NCI-H446 treated with DMSO at 0.1 percent for 48 hours (cell line): ENCODE data around the gene NDUFB3.
"Not testable (repeated sequence)": the region's sequence is repeated elsewhere in the genome, so short reads cannot be mapped to it uniquely, and the experiment has no call there.

Experiments used
- DNase-seq: peaks from one replicate; lab custom pipeline; 2025; lab: John Stamatoyannopoulos, UW

NDUFB3 gene

DNA sequence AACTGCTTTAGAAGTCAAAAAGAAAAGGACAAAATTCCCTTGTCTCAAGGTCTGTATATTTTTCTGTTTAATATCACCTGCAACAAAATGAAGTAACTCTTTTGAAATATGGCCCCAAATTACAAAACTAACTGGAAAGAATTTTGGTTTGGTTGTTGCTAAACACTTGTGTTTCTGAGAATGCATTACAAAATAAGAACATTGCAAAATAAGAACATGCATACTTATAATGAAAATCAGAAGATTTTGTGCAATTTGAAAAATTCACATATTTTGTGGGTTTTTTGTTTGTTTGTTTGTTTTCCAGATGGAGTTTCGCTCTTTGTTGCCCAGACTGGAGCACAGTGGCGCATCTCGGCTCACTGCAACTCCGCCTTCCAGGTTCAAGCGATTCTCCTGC is 21.8 kb downstream of the NDUFB3 start:
- DNase-seq = no peak

DNA sequence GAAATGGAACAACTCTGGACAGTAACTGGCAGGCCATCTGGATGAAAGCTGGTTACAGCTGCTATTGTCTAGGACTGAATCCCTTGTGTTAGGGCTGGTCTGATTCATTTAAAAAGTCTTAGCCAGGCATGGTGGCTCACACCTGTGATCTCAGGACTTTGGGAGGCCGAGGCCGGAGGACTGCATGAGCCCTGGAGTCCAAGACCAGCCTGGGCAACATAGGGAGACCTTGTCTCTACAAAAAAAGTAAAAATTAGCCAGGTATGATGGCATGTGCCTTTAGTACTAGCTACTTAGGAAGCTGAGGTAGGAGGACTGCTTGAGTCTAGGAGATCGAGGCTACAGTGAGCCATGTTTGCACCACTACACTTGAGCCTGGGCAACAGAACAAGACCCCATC is 28.7 kb downstream of the NDUFB3 start:
- DNase-seq = no peak

DNA sequence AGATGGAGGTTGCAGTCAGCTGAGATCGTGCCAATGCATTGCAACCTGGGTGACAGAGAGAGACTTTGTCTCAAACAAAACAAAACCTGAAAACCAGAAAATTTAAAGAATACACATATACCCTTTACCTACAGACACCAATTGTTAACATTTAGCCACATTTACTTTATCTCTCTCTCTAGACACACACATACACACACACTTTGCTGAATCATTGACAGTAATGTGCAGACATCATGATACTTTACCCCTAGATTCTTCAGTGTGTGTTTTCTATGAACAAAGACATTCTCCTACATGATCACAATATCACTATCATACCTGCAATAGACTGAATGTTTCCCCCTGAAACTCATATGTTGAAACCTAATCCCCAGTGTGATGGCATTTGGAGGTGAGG is 34.0 kb downstream of the NDUFB3 start:
- DNase-seq = no peak

DNA sequence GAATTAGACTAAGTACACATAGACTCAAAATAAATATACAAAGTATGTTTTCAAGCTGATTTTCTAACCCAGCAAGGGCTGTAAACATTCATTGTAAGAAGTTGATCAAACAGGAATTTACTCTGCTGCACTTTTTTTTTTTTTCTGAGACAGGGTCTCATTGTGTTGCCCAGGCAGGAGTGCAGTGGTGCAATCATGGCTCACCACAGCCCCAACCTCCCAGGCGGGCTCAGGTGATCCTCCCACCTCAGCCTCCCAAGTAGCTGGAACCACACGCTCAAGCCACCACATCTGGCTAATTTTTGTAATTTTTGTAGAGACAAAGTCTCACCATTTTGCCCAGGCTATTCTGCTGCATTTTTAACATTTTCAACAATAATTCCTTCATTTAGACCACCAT is 35.8 kb downstream of the NDUFB3 start:
- DNase-seq = no peak

DNA sequence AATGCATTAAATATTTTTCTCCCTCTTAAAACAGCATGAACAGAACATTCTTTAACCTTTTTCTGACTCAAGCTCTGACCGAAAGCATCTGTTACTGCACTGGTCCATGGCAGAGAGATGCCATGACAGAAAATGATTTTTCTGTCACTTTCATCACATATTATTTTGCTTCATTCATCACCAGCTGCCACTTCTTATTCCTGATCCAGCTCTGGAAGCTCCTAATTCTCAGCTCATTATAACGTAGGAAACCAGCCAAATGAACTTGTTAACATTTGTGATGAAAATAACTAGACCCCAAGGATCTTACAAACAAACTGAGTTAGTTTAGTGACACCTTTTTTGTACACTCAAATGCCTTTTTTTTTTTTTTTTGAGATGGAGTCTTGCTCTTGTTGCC is 36.5 kb downstream of the NDUFB3 start:
- no peak for DNase-seq

DNA sequence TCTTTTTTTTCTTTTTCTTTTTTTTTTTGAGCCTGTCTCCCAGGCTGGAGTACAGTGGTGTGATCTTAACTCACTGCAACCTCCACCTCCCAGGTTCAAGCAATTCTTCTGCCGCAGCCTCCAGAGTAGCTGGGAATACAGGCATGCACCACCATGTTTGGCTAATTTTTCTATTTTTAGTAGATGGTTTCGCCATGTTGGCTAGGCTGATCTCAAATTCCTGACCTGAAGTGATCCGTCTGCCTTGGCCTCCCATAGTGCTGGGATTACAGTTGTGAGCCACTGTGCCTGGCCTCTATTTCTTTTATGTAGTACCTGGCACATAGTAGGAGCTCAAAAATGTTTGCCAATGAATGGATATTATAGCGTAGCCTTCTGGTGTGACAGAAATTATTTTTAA is 37.4 kb downstream of the NDUFB3 start:
- DNase-seq = no peak

DNA sequence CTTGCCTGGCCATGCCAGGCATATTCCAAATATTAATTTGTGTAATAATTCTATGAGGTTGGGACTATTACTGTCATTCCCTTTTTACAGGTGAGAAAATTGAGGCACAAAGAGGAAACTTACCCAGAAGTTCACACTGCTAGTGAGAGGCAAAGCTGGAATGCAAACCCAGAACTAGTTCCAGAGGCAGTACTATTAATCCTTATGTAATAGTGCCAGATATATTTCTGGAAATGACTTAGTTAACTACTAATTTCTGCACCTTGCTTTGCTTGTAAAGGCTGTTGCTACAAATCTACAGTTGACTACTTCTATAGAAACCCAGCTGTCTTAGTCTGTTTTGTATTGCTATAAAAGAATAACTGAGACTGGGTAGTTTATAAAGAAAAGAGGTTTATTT is 38.8 kb downstream of the NDUFB3 start:
- no peak for DNase-seq

DNA sequence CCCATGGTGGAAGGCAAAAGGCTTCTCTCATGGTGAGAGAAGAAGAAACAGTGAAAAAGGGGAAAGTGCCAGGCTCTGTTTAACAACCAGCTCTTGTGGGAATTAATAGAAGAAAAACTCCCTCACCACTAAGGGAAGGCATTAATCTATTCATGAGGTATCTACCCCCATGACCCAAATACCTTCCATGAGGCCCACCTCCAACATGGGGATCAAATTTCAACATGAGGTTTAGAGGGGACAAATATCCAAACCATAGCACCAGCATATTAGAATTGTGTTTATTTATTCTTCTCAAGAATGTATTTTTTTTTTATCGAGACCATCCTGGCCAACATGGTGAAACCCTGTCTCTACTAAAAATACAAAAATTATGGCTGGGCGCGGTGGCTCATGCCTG is 39.3 kb downstream of the NDUFB3 start:
- no peak for DNase-seq

DNA sequence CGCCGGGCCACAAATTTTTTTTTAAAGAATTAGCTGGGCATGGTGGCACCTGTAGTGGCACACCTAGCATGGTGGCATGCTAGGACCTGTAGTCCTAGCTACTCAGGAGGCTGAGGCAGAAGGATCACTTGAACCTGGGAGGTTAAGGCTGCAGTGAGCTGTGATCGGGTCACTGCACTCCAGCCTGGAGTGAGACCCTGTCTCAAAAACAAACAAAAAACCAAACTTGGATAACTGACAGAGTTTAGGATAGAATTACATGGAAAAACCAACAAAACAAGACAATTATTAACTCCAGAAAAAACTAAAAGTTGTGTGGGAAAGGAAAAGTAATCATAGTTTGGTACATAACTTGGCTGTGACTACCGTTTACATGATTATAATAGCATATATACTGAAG is 42.5 kb downstream of the NDUFB3 start:
- no peak for DNase-seq

DNA sequence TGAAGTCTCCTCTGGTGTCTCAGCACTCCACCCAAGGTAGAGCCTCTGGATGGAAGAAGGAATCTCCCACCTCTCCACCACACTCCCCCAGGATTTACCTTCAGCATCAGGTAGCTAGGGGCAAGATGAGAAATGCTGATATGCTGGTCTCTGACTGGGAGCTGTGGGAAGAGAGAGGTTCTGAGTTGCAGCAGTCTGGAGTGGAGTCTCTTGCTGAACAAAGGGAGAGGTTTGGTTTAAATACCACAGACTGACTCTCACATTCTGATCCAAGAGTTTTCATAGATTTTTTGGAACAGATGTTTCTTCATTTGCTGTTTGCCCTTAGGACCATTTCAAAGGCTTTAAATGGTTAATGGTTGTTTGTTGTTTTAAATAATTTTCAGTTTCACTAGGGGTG is 43.0 kb downstream of the NDUFB3 start:
- no peak for DNase-seq

DNA sequence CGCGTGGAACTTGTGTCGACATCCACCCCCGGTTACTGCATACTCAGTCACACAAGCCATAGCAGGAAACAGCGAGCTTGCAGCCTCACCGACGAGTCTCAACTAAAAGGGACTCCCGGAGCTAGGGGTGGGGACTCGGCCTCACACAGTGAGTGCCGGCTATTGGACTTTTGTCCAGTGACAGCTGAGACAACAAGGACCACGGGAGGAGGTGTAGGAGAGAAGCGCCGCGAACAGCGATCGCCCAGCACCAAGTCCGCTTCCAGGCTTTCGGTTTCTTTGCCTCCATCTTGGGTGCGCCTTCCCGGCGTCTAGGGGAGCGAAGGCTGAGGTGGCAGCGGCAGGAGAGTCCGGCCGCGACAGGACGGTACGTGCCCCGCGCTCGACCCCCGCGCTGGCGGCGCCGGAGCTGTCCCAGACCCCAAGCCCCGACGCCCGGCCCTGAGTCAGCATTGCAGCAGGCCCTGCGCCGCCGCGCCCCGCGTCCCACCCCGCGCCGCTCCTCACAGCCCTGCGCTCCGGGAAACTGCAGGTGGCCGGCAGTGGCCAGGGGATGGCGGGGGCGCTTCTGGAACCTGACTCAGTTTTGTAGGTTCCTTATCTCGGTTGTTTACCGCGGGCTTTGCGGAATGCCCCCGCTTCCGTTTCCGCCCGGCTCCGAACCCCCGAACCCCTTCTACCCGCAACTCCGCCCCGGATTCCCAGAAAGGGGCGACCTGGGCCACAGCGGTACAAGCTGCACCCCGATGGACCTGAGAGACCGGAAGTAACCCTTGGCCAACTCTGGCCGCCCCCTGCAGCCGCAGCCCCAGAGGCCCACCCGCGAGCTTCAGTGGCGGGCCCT is 44.5 kb downstream of the NDUFB3 start, which contains the start of gene CFLAR:
TSS of gene CFLAR (plus strand) at position 50 of the 844 bp plus-strand sequence. CDS start 13,702 bp downstream, outside the sequence.
- no peak for DNase-seq

DNA sequence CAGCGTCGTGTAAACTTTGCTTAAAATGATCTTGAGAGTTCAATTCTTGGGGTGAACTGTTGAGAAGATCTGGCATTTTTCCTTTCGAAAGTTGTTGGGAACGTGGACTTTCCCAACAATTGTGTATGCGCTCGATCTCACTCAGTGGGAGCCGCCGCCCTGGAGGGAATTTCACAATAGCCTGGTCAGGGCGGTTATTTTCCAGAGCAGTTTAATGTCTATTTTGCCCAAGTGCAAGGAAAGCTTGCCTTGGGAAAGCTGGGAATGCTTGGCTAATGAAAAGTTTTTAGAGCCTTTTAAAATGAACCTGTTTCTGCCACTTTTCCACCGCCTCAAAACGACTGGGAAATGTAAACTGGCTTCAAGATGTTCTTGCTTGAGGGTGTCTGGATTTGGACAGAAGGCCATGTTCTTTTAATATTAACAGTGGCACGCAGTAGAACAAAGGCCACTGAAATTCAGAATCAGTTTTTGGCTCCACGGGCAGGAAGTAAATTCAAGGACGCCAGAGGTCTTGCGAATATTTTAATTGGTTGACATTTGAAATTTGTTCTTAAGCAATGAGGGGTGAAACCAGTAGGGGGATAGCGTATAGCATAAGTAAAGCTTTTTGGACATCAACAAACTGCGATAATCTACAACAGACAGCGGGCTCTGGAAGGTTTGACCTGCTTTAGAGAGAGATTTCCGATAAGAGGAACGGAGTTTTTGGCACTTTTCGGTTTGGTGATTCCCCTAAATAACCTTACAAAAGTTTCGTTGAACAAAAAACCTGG is 45.3 kb downstream of the NDUFB3 start:
- peak; percentile 45 for DNase-seq

DNA sequence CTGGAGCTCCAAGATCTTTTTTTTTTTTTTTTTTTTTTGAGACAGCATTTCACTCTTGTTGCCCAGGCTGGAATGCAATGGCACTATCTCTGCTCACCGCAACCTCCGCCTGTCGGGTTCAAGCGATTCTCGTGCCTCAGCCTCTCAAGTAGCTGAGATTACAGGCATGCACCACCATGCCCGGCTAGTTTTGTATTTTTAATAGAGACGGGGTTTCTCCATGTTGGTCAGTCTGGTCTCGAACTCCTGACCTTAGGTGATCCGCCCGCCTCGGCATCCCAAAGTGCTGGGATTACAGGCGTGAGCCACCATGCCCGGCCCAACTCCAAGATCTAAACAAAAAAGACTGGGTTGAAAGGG is 45.9 kb downstream of the NDUFB3 start:
- not testable (repeated sequence) for DNase-seq

DNA sequence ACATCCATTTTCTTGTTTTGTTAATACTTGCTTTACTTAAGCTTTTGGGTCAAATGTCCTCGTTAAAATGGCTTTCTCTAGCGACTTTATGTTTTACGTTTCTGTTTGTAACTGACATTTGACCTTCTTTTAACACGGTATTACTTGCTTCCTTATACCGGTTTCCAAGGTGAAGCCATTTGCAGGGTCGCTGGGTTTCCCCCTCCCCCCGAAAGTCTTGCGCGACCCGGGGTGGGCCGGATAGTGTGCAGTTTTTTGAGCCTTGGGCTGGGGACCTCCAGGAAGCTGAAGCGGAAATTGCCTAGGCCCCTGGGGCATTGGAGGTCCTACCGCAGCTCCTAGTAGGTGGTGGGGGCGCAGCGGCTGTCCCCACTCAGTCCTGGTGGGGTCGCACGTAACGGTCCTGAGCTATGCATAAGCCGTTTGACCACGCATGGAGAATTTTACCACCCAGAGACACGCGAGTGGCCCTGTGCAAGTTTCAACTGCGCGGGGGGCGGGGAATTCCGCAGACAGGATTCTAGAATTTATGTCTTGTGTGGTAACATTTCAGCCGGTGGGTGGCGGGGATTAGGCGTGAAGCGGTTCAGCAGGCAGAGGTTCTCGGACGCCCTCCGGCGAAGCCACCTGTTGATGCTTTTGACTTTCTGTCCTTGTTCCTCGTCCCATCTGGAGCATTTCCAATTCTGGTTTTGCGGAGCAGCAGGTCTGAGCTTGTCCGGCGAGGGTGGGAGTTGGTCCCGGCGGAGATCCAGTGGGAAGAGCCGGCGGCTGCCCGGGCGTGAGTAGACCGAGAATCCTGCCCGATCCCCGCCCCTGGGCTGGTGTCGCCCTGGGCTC is 46.5 kb downstream of the NDUFB3 start:
- DNase-seq = peak; percentile 74

DNA sequence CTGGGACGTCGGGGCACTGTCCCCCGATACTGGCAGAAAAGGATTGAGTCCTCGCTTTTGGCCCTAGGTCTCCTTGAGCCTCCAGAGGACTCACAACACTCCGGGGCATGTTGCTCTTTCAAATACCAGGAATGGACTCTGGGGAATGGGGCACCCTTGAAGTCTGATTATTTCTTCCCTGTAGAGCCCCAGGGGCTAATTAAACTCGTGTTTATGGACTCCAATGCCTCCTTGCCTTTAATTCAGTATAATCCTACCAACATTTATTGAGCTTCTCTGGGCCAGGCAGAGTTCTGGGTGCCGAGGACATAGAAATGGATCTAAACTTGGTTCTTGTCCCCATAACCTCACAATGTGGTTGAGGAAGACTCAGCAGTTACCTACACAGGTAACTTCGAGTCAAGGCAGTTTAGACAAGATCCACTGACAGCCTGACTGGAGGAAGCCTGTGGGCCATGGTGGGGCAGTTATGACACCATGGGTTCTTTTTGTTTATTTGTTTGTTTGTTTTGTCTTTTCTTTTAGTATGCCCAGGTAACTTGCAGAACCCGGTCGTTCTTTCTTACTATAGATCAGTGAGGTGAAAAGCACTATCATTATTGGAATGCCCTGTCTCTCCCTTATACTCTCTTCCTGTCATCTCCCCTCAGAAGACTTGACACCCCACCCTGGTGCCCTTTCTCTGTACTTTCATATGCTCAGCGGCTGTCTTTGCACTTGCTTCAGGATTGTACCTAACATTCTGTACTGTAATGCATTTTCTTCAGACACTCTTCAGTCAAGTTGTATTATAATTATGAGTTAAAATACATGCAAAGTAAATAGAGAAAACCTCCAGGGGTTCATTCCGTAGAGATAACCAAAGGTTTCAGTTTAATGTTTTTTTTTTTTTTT is 47.4 kb downstream of the NDUFB3 start:
- DNase-seq = no peak

DNA sequence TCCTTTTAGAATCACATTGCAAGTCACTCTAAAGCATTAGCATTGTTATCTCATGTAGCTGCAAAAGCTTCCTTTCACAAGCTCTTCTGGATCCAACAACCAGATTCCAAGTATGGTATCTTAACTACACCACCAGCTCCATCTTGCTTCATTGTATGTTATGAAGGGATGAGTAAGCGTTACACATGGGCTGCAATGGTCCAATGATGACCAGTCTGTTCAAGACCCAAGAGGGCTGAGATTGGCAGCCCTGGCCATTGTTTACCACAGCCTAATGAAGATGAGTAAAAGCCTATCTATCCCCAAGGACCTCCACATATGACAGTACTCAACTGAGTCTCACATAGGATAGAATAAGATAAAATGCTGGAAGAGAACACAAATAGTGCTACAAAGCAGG is 50.5 kb downstream of the NDUFB3 start:
- no peak for DNase-seq

DNA sequence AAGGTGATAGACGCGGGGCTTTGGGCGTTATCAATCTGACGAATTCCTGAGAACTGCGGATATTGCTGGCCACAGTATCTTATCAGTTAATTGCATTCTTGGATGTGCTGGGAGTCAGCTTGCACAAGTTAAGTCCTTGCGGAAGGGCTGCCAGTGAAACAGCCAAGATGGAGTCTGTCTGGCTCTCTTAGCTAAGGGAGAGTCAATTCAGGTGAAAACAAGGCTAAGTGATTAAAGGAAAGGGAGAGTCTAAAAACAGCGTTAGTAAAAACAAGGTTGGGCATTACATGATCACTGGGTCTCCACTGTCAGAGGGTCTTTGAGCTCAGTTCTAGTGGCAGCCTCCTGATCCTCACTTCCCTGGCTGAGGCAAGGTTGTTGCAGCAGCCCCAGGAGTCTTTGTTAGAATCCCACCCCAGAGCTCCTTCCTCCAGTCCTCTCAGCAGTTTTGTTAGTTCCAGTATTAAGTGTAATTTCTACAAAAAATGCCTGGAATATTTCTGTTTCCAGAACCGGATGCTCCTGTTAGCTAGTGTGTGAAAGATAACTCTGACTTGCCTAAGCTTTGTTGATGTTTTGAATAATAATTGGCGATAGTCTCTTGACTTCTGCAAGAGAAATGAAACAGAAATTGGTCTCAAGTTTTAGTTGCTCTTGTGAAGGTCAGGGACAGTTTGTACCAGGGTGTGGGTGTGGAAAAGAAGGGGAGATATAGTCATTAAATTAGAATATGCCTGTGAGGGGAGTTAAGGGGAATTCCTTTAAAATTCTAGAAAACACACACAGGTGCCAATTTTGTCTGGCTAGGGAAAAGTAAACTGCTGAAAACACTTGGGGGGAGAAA is 54.7 kb downstream of the NDUFB3 start:
- DNase-seq = no peak

DNA sequence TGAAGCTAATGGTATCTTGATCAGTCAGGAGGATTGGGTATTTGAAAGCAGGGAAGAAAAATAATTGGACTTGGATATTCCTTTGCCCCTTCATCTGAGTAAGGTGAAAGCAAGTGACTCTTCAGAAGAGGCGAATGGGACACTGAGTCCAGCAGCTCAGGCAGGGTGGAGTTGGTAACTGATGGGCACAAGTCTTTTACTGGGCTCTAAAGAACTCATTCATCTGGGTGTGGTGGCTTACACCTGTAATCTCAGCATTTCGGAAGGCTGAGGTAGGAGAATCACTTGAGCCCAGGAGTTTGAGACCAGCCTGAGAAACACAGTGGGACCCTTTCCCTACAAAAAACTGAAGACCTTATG is 55.3 kb downstream of the NDUFB3 start:
- DNase-seq = no peak

DNA sequence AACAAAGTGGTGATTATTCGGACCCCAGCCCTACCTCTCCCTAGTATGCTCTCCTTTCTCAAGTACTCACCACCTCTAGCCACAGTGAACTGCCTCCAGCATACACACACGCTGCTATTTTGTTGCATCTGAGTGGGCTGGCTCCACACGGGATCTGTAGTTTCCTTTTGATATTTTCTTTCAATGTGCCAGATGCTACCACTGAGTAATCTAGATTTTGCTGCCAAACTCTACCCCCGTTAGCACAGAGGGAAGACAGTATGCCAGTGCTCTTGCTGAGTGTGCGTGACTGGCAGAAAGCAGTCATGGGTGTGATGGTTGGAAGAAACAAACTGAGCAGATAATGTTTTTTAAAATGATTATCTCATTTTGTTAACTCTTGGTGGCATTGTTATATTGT is 55.8 kb downstream of the NDUFB3 start:
- DNase-seq = peak; percentile 96

DNA sequence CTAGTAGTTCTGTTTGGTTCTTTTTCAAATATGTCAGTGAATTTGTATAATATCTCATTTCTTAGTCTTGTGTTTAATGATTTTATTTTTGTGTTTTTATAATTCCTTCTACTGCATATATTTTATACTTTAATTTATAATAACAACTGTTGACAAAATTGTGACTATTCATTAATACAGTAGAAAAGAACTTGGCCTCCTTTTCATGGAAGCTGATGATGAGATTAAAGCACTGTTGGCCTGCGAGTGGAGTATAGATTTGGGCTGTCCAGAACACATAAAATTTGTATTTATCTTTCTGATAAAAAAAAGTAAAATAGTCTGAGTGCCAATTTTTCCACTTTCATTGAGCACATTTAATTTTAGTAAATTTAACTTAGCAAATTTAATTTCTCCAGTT is 56.2 kb downstream of the NDUFB3 start:
- DNase-seq = no peak
